ENCODE measurements around the gene C5orf24. TPM values are rescaled to one million over a fixed set of nuclear protein-coding genes. Genes with fewer than 3 reads are reported as not detected.

The C5orf24 gene
- 43.5 TPM for total RNA-seq (ENCODE audit: unreplicated experiment)
- long read RNA-seq, full-length matches to known transcripts: 15 of 16 reads
- long read RNA-seq, partial matches to known transcripts: 0 of 16 reads
- long read RNA-seq, other reads (novel, unspliced or antisense): 1 of 16 reads

DNA sequence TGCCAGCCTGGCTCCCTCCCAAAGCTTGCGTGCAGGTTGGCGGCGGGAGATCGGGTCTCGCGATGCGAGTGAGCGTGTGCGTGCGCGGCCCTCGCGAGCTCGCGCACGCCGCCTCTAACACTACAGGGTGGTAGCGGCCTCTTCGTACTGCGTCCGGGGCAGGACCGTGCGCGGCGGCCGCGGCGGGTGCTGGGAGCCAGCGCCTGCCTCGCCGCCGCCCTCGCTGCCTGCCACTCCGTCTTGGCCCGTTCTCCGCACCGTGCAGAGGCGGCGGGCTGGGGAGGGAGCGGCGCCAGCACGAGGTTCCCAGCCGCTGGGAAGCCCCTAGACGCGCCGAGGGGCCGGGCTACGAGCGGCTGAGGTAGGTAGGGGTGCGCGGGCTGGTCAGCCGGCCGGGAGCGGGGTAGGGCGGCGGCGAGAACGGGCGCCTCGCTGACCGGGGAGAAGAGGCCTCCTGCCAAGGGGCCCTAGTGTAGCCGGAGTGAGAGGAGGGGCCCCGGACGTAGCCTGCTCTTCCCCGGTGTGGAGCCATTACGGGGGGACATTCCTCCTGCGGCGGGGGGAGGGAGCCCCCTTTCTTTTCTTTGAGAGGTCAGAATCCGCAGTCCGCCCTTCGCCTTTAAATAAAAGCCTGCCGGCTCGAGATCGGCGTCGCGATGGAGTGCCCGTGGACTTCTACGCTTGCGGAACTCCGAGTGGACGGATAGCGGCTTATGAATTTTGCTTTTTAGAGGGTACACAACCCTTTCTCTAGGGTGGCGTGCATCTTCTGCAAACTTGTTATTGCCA is at the start of gene C5orf24:
Gene C5orf24 (plus strand): TSS at position 117 of the 789 bp plus-strand sequence. CDS start 8,933 bp downstream, outside the sequence.
- peak; percentile 88 for DNase-seq (ENCODE audit: low spot score)
- Mint-ChIP-seq H3K4me1 (ENCODE audit: unreplicated experiment) (peaks cover 24% of the 10 kb centered on the region), H3K27me3 (ENCODE audit: unreplicated experiment) (peaks cover 12% of the 10 kb centered on the region), H3K36me3 (ENCODE audit: low read depth, unreplicated experiment) (peaks cover 11% of the 10 kb centered on the region), H3K4me3 (ENCODE audit: unreplicated experiment) (peak within 1 kb of the TSS; percentile 99), H3K27ac (ENCODE audit: unreplicated experiment) (peak within 1 kb of the TSS; percentile 95), H3K9me3 (ENCODE audit: unreplicated experiment) (no peaks in the 10 kb centered on the region)
- TF ChIP-seq, protein P1, sequence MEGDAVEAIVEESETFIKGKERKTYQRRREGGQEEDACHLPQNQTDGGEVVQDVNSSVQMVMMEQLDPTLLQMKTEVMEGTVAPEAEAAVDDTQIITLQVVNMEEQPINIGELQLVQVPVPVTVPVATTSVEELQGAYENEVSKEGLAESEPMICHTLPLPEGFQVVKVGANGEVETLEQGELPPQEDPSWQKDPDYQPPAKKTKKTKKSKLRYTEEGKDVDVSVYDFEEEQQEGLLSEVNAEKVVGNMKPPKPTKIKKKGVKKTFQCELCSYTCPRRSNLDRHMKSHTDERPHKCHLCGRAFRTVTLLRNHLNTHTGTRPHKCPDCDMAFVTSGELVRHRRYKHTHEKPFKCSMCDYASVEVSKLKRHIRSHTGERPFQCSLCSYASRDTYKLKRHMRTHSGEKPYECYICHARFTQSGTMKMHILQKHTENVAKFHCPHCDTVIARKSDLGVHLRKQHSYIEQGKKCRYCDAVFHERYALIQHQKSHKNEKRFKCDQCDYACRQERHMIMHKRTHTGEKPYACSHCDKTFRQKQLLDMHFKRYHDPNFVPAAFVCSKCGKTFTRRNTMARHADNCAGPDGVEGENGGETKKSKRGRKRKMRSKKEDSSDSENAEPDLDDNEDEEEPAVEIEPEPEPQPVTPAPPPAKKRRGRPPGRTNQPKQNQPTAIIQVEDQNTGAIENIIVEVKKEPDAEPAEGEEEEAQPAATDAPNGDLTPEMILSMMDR (IDR thresholded peaks at IDR 0.05; ENCODE audit: unreplicated experiment): no peak

DNA sequence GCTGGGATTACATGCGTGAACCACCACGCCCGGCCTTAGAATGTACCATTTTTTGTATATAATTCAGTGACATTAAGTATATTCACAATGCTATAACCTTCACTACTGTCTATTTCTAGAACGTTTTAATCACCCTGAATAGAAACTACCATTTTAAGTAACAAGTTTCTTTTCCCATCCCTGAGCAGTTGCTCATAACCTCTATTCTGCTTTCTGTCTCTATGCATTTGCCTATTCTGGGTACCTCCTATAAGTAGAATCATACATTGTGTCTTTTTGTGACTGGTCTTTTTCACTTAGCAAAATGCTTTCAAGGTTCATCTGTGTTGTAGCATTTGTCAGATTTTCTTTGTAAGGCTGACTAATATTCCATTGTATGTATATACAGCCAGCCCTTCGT is 47.3 kb upstream of the C5orf24 start:
- Mint-ChIP-seq H3K36me3 (ENCODE audit: low read depth, unreplicated experiment) (peaks cover 20% of the 10 kb centered on the region), H3K27ac (ENCODE audit: unreplicated experiment) (no peak overlapping the region), H3K4me1 (ENCODE audit: unreplicated experiment) (peaks cover 7% of the 10 kb centered on the region), H3K27me3 (ENCODE audit: unreplicated experiment) (no peaks in the 10 kb centered on the region), H3K4me3 (ENCODE audit: unreplicated experiment) (no peak overlapping the region), H3K9me3 (ENCODE audit: unreplicated experiment) (no peaks in the 10 kb centered on the region)
- no peak for DNase-seq (ENCODE audit: low spot score)
- TF ChIP-seq, protein P1 (IDR thresholded peaks at IDR 0.05; ENCODE audit: unreplicated experiment): no peak

DNA sequence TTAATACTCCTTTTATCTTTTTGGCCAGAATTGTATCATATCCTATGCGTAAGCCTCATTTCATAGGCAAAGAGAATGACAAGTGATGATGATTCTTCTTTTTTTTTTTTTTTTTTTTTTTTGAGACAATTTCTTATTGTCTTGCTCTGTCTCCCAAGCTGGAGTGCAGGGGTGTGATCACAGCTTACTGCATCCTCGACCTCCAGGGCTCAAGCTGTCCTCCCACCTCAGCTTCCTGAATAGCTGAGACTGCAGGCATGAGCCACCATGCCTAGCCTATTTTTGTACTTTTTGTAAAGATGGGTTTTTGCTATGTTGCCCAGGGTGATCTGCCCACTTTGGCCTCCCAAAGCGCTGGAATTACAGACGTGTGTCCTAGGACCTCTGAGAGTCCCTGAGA is 41.9 kb upstream of the C5orf24 start:
- no peak overlapping the region for H3K4me3 Mint-ChIP-seq (ENCODE audit: unreplicated experiment)

DNA sequence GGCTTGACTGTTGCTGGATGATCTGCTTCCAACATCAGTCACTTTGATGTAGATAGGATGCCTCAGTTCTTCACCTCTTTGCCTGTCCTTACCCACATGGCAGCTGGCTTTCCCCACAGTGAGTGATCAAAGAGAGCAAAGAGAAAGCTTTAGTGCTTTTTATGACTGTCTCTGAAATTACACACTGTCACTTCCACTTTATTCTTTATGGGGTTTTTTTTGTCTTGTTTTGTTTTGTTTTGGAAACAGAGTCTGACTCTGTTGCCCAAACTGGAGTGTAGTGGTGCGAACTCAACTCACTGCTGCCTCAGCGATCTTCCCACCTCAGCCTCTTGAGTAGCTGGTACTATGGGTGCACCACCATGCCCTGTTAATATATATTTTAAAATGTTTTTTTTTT is 32.4 kb upstream of the C5orf24 start:
- no peaks in the 10 kb centered on the region for H3K9me3 Mint-ChIP-seq (ENCODE audit: unreplicated experiment)
- no peaks in the 10 kb centered on the region for H3K27me3 Mint-ChIP-seq (ENCODE audit: unreplicated experiment)
- no peaks in the 10 kb centered on the region for H3K4me1 Mint-ChIP-seq (ENCODE audit: unreplicated experiment)
- TF ChIP-seq, protein P1 (IDR thresholded peaks at IDR 0.05; ENCODE audit: unreplicated experiment): no peak
- H3K4me3 Mint-ChIP-seq (ENCODE audit: unreplicated experiment): no peak overlapping the region
- H3K27ac Mint-ChIP-seq (ENCODE audit: unreplicated experiment): no peak overlapping the region
- DNase-seq (ENCODE audit: low spot score): no peak
- peaks cover 16% of the 10 kb centered on the region for H3K36me3 Mint-ChIP-seq (ENCODE audit: low read depth, unreplicated experiment)

More for the DNA sequence above, 41.9 kb upstream of the C5orf24 start:
- H3K36me3 Mint-ChIP-seq (ENCODE audit: low read depth, unreplicated experiment): peaks cover 4% of the 10 kb centered on the region
- no peaks in the 10 kb centered on the region for H3K4me1 Mint-ChIP-seq (ENCODE audit: unreplicated experiment)
- no peak for DNase-seq (ENCODE audit: low spot score)
- TF ChIP-seq, protein P1 (IDR thresholded peaks at IDR 0.05; ENCODE audit: unreplicated experiment): no peak
- no peaks in the 10 kb centered on the region for H3K9me3 Mint-ChIP-seq (ENCODE audit: unreplicated experiment)
- H3K27me3 Mint-ChIP-seq (ENCODE audit: unreplicated experiment): no peaks in the 10 kb centered on the region
- H3K27ac Mint-ChIP-seq (ENCODE audit: unreplicated experiment): no peak overlapping the region

DNA sequence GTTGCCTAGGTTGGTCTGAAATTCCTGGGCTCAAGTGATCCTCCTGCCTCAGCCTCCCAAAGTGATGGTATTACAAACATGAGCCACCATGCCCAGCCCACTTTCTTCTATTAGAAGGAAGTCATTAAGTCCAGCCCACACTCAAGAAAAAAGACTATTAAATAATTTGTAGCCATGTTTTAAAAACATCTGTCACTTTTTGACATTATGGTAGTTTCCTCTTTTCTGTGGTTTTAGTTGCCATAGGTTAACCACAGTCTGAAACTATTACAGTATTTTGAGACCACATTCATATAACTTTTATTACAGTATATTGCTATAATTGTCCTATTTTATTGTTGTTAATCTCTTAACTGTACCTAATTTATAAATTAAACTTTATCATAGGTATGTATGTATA is 31.9 kb upstream of the C5orf24 start:
- peaks cover 16% of the 10 kb centered on the region for H3K36me3 Mint-ChIP-seq (ENCODE audit: low read depth, unreplicated experiment)

More for the DNA sequence above, 31.9 kb upstream of the C5orf24 start:
- DNase-seq (ENCODE audit: low spot score): no peak
- TF ChIP-seq, protein P1 (IDR thresholded peaks at IDR 0.05; ENCODE audit: unreplicated experiment): no peak
- no peaks in the 10 kb centered on the region for H3K9me3 Mint-ChIP-seq (ENCODE audit: unreplicated experiment)
- no peaks in the 10 kb centered on the region for H3K27me3 Mint-ChIP-seq (ENCODE audit: unreplicated experiment)
- no peak overlapping the region for H3K4me3 Mint-ChIP-seq (ENCODE audit: unreplicated experiment)
- no peaks in the 10 kb centered on the region for H3K4me1 Mint-ChIP-seq (ENCODE audit: unreplicated experiment)
- no peak overlapping the region for H3K27ac Mint-ChIP-seq (ENCODE audit: unreplicated experiment)
